ENCODE data around the gene PDCD6IP.

DNA sequence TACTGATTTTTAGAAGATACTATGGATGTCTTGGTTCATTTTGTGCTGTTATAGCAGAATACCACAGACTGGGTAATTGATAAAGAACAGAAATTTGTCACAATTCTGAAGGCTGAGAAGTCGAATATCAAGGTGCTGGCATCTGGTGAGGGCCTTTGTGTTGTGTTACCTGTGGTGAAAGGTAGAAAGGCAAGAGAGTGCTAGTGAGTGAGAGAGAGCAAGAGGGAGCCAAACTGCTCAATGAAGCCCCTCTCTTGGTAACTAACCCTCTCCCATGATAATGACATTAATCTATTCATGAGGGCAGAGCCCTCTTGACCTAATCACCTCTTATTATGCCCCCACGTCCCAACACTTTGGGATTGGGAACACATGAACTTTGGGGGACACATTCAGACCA lies 31.3 kb downstream of the PDCD6IP start:
- TF ChIP-seq, protein P1, sequence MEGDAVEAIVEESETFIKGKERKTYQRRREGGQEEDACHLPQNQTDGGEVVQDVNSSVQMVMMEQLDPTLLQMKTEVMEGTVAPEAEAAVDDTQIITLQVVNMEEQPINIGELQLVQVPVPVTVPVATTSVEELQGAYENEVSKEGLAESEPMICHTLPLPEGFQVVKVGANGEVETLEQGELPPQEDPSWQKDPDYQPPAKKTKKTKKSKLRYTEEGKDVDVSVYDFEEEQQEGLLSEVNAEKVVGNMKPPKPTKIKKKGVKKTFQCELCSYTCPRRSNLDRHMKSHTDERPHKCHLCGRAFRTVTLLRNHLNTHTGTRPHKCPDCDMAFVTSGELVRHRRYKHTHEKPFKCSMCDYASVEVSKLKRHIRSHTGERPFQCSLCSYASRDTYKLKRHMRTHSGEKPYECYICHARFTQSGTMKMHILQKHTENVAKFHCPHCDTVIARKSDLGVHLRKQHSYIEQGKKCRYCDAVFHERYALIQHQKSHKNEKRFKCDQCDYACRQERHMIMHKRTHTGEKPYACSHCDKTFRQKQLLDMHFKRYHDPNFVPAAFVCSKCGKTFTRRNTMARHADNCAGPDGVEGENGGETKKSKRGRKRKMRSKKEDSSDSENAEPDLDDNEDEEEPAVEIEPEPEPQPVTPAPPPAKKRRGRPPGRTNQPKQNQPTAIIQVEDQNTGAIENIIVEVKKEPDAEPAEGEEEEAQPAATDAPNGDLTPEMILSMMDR (IDR thresholded peaks at IDR 0.05; ENCODE audit: low read depth, low read length, poor library complexity, severe bottlenecking): no peak
- no peak for TF ChIP-seq EZH2phosphoT487 (IDR thresholded peaks at IDR 0.05; ENCODE audit: borderline replicate concordance, low read length)

Measured in DOHH2 (cell line).